GM21576 (cell line): Measurements from ENCODE around the gene PRR23E.

Experiments
- ATAC-seq: cut with Tn5 transposase; IDR thresholded peaks from one replicate; pipeline ENCODE4 v1.9.1; 2021; ENCODE audit warnings: mild to moderate bottlenecking, moderate library complexity; ENCODE audit not compliant: unreplicated experiment

PRR23E gene

GRCh38 chr3:127207727-127208482 is 15.0 kb downstream of the PRR23E start:
- no peak for ATAC-seq

GRCh38 chr3:127208483-127209100 is 15.7 kb downstream of the PRR23E start:
- ATAC-seq = no peak

- no peak for ATAC-seq
Measured at GRCh38 chr3:127209155-127209839, 16.4 kb downstream of the PRR23E start.

GRCh38 chr3:127209840-127210653 is 17.1 kb downstream of the PRR23E start:
- ATAC-seq = no peak

- ATAC-seq = no peak
Measured at GRCh38 chr3:127210654-127210943, 17.7 kb downstream of the PRR23E start.

- no peak for ATAC-seq
Measured at GRCh38 chr3:127211118-127212060, 18.5 kb downstream of the PRR23E start.

GRCh38 chr3:127212231-127212630 is 19.3 kb downstream of the PRR23E start:
- ATAC-seq = no peak

GRCh38 chr3:127212711-127213110 is 19.8 kb downstream of the PRR23E start:
- ATAC-seq = no peak

- ATAC-seq = no peak
Measured at GRCh38 chr3:127213381-127213918, 20.5 kb downstream of the PRR23E start.

- no peak for ATAC-seq
Measured at GRCh38 chr3:127214975-127215374, 22.0 kb downstream of the PRR23E start.

- no peak for ATAC-seq
Measured at GRCh38 chr3:127215714-127216414, 22.9 kb downstream of the PRR23E start.

- ATAC-seq = peak; percentile 64
Measured at GRCh38 chr3:127216415-127217261, 23.7 kb downstream of the PRR23E start.

GRCh38 chr3:127217596-127218453 is 24.9 kb downstream of the PRR23E start:
- no peak for ATAC-seq

- no peak for ATAC-seq
Measured at GRCh38 chr3:127218454-127218922, 25.6 kb downstream of the PRR23E start.

- no peak for ATAC-seq
Measured at GRCh38 chr3:127220497-127220896, 27.6 kb downstream of the PRR23E start.

- ATAC-seq = no peak
Measured at GRCh38 chr3:127221037-127221436, 28.1 kb downstream of the PRR23E start.

- no peak for ATAC-seq
Measured at GRCh38 chr3:127221446-127222035, 28.6 kb downstream of the PRR23E start.
